SK-N-SH treated with all-trans-retinoic acid at 6 μM for 48 hours (cell line): ENCODE data around the gene GEN1.

ENCODE experiments used
- ATAC-seq: fragments of 200-7000 bp; cut with Tn5 transposase; 3 replicates; pipeline ENCODE4 v1.9.1; 2020; ENCODE audit warnings: mild to moderate bottlenecking, moderate library complexity
- ARNTL ChIP-seq: fragments of 450-650 bp; formaldehyde crosslinking; IDR thresholded peaks from 2 replicates; pipeline ENCODE4 v1.5.0; 2020; ENCODE audit warnings: low read depth, mild to moderate bottlenecking, moderate library complexity, borderline replicate concordance
- BACH2 ChIP-seq: fragments of 250-450 bp; sonication (Bioruptor Pico); IDR thresholded peaks from 2 replicates; pipeline ENCODE4 v1.9.0; 2021; ENCODE audit warnings: mild to moderate bottlenecking, borderline replicate concordance
- CSDC2 ChIP-seq: fragments of 250-450 bp; sonication (Bioruptor Pico); IDR thresholded peaks from 2 replicates; pipeline ENCODE4 v1.5.0; 2020; ENCODE audit warnings: mild to moderate bottlenecking, moderate library complexity
- GLIS3 ChIP-seq: fragments of 250-450 bp; sonication (Bioruptor Pico); IDR thresholded peaks from 2 replicates; pipeline ENCODE4 v1.5.0; 2020; ENCODE audit warnings: mild to moderate bottlenecking, moderate library complexity
- ISL1 ChIP-seq: fragments of 250-450 bp; sonication (Bioruptor Pico); IDR thresholded peaks from 2 replicates; pipeline ENCODE4 v2.1.2; 2022; ENCODE audit warnings: mild to moderate bottlenecking, moderate library complexity
- OSR1 ChIP-seq: fragments of 250-450 bp; sonication (Bioruptor Pico); IDR thresholded peaks from 2 replicates; pipeline ENCODE4 v1.8.0; 2022; ENCODE audit warnings: moderate library complexity, mild to moderate bottlenecking, inconsistent platforms
- RARB ChIP-seq: fragments of 250-450 bp; sonication (Bioruptor Pico); IDR thresholded peaks from 2 replicates; pipeline ENCODE4 v1.8.0; 2021; ENCODE audit warnings: mild to moderate bottlenecking, moderate library complexity
- SNAI2 ChIP-seq: fragments of 250-450 bp; sonication (Bioruptor Pico); IDR thresholded peaks from 2 replicates; pipeline ENCODE4 v1.5.0; 2020; ENCODE audit warnings: mild to moderate bottlenecking, moderate library complexity
- TCF4 ChIP-seq: fragments of 250-450 bp; sonication (Bioruptor Pico); IDR thresholded peaks from 2 replicates; pipeline ENCODE4 v1.8.0; 2021; ENCODE audit warnings: mild to moderate bottlenecking, moderate library complexity, borderline replicate concordance
- TOX ChIP-seq: fragments of 250-450 bp; sonication (Bioruptor Pico); IDR thresholded peaks from 2 replicates; pipeline ENCODE4 v1.8.0; 2021; ENCODE audit warnings: mild to moderate bottlenecking, moderate library complexity, borderline replicate concordance
- ZC3H10 ChIP-seq: fragments of 250-450 bp; sonication (Bioruptor Pico); IDR thresholded peaks from 2 replicates; pipeline ENCODE4 v1.5.1; 2021; ENCODE audit warnings: mild to moderate bottlenecking, moderate library complexity
- ZFP3 ChIP-seq: fragments of 250-450 bp; sonication (Bioruptor Pico); IDR thresholded peaks from 2 replicates; pipeline ENCODE4 v1.5.0; 2020; ENCODE audit warnings: mild to moderate bottlenecking, moderate library complexity
- ZNF565 ChIP-seq: fragments of 450-650 bp; formaldehyde crosslinking; conservative IDR thresholded peaks from 2 replicates; pipeline ENCODE4 v1.5.0; 2020; ENCODE audit warnings: low read depth, mild to moderate bottlenecking, moderate library complexity
- ZNF70 ChIP-seq: fragments of 450-650 bp; formaldehyde crosslinking; IDR thresholded peaks from 2 replicates; pipeline ENCODE4 v1.5.0; 2020; ENCODE audit warnings: mild to moderate bottlenecking, moderate library complexity
- ZNF8 ChIP-seq: fragments of 450-650 bp; formaldehyde crosslinking; IDR thresholded peaks from 2 replicates; pipeline ENCODE4 v1.5.0; 2020; ENCODE audit warnings: mild to moderate bottlenecking, moderate library complexity
- TF ChIP-seq, protein P1 (sequence below): fragments of 250-450 bp; sonication (Bioruptor Pico); IDR thresholded peaks from 2 replicates; pipeline ENCODE4 v1.5.1; 2021; ENCODE audit warnings: mild to moderate bottlenecking, moderate library complexity
- TF ChIP-seq, protein P2 (sequence below): fragments of 250-450 bp; sonication (Bioruptor Pico); IDR thresholded peaks from 2 replicates; pipeline ENCODE4 v1.5.0; 2020; ENCODE audit warnings: mild to moderate bottlenecking, moderate library complexity
- TF ChIP-seq, protein P3 (sequence below): fragments of 250-450 bp; sonication (Bioruptor Pico); IDR thresholded peaks from 2 replicates; pipeline ENCODE4 v1.8.0; 2020; ENCODE audit warnings: mild to moderate bottlenecking, moderate library complexity, borderline replicate concordance

Gene GEN1

DNA sequence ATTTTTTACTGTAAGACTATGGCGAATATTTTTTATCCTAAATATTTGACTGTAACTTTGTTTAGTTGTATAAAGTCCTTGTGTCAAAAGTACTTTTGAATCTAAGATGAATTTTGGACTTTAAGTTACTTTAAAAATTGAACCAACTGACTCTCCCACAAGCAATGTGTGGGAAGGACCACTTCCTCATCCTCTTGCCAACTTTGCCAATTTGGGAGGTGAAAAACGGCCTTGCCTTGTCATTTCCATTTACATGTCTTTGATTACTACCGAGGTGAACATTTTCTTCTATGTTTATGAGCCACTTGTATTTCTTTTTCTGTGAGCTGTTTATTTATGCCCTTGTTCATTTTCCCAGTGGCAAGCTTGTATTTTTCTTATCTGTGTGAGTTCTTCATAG is 49.6 kb downstream of the GEN1 start:
- no peak for ATAC-seq
- TF ChIP-seq ZNF70 (CRISPR knock-in tag) = no peak
- TF ChIP-seq CSDC2 (CRISPR knock-in tag) = no peak
- TF ChIP-seq, protein P1, sequence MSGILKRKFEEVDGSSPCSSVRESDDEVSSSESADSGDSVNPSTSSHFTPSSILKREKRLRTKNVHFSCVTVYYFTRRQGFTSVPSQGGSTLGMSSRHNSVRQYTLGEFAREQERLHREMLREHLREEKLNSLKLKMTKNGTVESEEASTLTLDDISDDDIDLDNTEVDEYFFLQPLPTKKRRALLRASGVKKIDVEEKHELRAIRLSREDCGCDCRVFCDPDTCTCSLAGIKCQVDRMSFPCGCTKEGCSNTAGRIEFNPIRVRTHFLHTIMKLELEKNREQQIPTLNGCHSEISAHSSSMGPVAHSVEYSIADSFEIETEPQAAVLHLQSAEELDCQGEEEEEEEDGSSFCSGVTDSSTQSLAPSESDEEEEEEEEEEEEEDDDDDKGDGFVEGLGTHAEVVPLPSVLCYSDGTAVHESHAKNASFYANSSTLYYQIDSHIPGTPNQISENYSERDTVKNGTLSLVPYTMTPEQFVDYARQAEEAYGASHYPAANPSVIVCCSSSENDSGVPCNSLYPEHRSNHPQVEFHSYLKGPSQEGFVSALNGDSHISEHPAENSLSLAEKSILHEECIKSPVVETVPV = no peak
- TF ChIP-seq, protein P2, sequence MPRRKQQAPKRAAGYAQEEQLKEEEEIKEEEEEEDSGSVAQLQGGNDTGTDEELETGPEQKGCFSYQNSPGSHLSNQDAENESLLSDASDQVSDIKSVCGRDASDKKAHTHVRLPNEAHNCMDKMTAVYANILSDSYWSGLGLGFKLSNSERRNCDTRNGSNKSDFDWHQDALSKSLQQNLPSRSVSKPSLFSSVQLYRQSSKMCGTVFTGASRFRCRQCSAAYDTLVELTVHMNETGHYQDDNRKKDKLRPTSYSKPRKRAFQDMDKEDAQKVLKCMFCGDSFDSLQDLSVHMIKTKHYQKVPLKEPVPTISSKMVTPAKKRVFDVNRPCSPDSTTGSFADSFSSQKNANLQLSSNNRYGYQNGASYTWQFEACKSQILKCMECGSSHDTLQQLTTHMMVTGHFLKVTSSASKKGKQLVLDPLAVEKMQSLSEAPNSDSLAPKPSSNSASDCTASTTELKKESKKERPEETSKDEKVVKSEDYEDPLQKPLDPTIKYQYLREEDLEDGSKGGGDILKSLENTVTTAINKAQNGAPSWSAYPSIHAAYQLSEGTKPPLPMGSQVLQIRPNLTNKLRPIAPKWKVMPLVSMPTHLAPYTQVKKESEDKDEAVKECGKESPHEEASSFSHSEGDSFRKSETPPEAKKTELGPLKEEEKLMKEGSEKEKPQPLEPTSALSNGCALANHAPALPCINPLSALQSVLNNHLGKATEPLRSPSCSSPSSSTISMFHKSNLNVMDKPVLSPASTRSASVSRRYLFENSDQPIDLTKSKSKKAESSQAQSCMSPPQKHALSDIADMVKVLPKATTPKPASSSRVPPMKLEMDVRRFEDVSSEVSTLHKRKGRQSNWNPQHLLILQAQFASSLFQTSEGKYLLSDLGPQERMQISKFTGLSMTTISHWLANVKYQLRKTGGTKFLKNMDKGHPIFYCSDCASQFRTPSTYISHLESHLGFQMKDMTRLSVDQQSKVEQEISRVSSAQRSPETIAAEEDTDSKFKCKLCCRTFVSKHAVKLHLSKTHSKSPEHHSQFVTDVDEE (CRISPR knock-in tag) = no peak
- TF ChIP-seq OSR1 (CRISPR knock-in tag) = no peak
- TF ChIP-seq ISL1 (CRISPR knock-in tag) = no peak
- TF ChIP-seq TCF4 (CRISPR knock-in tag) = no peak
- TF ChIP-seq, protein P3, sequence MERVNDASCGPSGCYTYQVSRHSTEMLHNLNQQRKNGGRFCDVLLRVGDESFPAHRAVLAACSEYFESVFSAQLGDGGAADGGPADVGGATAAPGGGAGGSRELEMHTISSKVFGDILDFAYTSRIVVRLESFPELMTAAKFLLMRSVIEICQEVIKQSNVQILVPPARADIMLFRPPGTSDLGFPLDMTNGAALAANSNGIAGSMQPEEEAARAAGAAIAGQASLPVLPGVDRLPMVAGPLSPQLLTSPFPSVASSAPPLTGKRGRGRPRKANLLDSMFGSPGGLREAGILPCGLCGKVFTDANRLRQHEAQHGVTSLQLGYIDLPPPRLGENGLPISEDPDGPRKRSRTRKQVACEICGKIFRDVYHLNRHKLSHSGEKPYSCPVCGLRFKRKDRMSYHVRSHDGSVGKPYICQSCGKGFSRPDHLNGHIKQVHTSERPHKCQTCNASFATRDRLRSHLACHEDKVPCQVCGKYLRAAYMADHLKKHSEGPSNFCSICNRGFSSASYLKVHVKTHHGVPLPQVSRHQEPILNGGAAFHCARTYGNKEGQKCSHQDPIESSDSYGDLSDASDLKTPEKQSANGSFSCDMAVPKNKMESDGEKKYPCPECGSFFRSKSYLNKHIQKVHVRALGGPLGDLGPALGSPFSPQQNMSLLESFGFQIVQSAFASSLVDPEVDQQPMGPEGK (CRISPR knock-in tag) = no peak
- TF ChIP-seq TOX (CRISPR knock-in tag) = no peak
- no peak for TF ChIP-seq SNAI2 (CRISPR knock-in tag)

DNA sequence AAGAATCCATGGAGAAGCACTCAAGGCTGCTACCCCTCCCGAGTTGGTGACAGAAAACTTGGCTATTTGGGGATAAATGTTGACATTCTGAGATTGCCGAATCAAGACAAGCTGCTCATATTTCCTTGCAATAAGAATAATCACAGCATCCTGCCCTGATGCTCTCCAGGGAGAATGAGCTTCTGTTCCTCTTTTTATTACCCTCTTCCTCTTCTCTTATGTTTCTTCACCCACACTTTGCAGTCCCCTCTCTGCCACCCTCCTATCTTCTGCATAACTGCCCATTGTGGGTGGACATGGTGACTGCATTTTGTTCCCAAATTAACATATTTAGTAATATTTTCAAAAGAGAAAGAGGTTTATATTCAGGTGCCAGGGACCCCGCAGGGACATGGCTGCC is 50.4 kb downstream of the GEN1 start:
- TF ChIP-seq TOX (CRISPR knock-in tag) = no peak
- no peak for TF ChIP-seq GLIS3 (CRISPR knock-in tag)
- TF ChIP-seq, protein P2 (CRISPR knock-in tag) = no peak
- TF ChIP-seq BACH2 (CRISPR knock-in tag) = no peak
- TF ChIP-seq, protein P1 = no peak
- TF ChIP-seq ARNTL (CRISPR knock-in tag) = no peak
- no peak for TF ChIP-seq ZNF565
- TF ChIP-seq ISL1 (CRISPR knock-in tag) = no peak
- no peak for TF ChIP-seq RARB (CRISPR knock-in tag)
- no peak for ATAC-seq

DNA sequence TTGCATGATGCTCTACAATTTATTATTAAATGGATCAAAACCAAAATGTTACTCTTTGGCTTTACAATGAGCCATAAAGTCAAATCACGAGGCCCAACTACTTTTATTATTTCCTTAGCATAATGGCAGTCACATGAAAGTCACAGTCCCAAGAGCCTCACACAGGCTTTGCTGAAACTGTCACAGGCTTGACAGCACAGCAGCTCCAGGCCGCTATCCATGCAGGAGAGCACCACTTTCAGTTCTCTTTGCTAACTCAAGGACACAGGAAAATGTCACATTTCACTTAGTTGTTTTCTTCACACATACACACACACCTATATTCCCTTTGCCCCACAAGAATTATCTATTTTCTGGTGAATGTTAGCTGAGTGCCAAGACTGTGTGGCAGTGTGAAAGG is 51.2 kb downstream of the GEN1 start:
- TF ChIP-seq ZNF70 (CRISPR knock-in tag) (no peak), ISL1 (CRISPR knock-in tag) (no peak), ZNF8 (no peak), ZC3H10 (CRISPR knock-in tag) (no peak), RARB (CRISPR knock-in tag) (no peak), CSDC2 (CRISPR knock-in tag) (no peak), ZFP3 (CRISPR knock-in tag) (no peak)
- TF ChIP-seq, protein P2 (CRISPR knock-in tag) = no peak
- TF ChIP-seq, protein P1 = no peak
- ATAC-seq = no peak
